Left forelimb (tissue), 1 donor: ENCODE results near the gene PDXP.

ENCODE experiments used
- DNase-seq: peaks from one replicate; pipeline ENCODE4 v3.0.0-alpha.2; 2018; ENCODE audit warnings: low spot score

PDXP gene

GRCh38 chr22:37697538-37697835, 39.0 kb downstream of the PDXP start:
- no peak for DNase-seq

- DNase-seq, result no peak
Measured at GRCh38 chr22:37701141-37701786, 42.7 kb downstream of the PDXP start.

GRCh38 chr22:37703906-37704305, 45.4 kb downstream of the PDXP start:
- DNase-seq, result no peak

GRCh38 chr22:37704645-37705044, 46.1 kb downstream of the PDXP start:
- no peak for DNase-seq

GRCh38 chr22:37705205-37705604, 46.7 kb downstream of the PDXP start:
- no peak for DNase-seq

GRCh38 chr22:37708580-37709444, 50.3 kb downstream of the PDXP start:
- DNase-seq, result no peak

- no peak for DNase-seq
Measured at GRCh38 chr22:37709445-37709765, 50.9 kb downstream of the PDXP start.

- no peak for DNase-seq
Measured at GRCh38 chr22:37710675-37711074, 52.2 kb downstream of the PDXP start.

GRCh38 chr22:37711490-37711889, 53.0 kb downstream of the PDXP start:
- DNase-seq, result no peak

GRCh38 chr22:37713761-37714160, 55.2 kb downstream of the PDXP start:
- DNase-seq, result no peak

- no peak for DNase-seq
Measured at GRCh38 chr22:37714634-37715033, 56.1 kb downstream of the PDXP start.

GRCh38 chr22:37715760-37716159, 57.2 kb downstream of the PDXP start:
- no peak for DNase-seq
